Bone marrow (tissue), 2 donors: Measurements from ENCODE around the gene NETO2.
"Not testable (repeated sequence)": the region's sequence is repeated elsewhere in the genome, so short reads cannot be mapped to it uniquely, and the experiment has no call there.

Experiments
- DNase-seq, 2 donors: peaks; one replicate each; lab custom pipeline; 2025; lab: John Stamatoyannopoulos, UW

The NETO2 gene

DNA sequence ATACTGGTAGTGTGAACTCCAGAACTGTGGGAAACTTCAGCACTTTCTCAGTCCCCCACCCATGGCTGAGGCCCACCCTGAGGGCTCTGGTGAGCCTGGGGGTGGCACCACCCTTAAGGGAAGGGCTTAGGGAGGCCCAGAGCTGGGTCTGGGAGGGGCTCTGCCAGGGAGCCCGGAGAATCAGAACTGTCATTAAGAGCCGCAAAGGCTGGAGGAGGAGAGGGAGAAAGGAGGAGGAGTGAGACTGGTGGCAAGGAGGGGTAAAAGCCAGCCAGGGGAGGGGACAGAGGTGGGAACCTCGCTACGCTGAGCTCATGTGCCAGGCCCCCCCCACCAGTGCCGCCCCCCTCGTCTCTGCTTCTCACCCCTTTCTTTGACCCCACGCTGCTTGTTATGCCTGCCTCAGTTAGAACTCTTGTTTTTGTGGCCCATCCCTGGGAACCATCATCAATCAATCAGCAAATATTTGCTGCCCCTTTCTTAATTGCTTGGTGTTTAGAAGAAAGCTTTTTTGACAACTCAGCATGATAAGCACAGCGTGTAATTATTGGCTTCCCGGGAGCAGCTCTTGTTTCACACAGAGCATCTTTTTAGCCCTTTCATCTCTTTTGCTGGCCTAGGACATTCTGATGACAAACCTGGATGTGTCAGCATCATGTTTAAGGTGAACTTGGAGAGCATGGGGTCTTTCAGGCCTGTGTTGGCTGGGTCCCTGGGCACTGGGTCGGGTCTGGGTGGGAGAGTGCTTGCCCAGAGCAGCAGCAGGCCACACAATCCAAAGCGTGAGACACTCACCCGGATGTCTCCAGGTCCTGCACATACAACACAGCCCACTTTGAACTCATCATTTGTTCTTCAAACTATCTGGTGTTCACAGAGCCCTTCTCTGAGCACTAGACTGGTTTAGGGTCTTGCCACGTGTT, 77.7 kb downstream of the NETO2 start:
- DNase-seq: no peak

GRCh38 chr16:47064775-47065174, 79.0 kb downstream of the NETO2 start:
- no peak for DNase-seq

DNA sequence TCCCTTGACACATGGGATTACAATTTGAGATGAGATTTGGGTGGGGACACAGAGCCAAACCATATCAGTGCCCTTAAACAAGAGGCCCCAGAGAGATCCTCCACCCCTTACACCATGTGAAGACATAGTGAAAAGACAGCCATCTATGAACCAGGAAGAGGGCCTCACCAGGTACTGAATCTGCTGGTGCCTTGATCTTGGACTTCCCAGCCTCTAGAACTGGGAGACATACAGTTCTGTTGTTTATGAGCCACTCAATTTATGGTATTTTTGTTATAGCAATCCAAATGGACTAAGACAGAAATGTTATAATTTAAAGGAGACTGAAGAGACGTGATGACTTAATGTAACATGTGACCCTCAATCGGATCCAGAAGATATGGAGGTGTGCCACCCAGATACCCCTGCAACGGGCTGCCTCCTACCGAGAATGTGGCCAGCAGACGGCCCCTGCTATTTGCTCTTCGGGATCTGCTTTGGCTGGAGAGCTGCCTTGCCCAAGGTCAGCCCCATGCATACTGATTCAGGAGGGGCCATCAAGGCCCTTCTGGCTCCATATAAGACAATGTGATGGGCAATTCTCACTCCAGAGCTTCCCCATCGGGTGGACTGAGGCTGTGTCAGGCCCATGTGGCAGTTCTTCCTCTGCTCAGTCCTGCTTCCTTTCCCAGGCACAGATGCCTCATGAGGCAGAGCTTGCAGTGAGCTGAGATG, 80.6 kb downstream of the NETO2 start:
- DNase-seq: no peak

DNA sequence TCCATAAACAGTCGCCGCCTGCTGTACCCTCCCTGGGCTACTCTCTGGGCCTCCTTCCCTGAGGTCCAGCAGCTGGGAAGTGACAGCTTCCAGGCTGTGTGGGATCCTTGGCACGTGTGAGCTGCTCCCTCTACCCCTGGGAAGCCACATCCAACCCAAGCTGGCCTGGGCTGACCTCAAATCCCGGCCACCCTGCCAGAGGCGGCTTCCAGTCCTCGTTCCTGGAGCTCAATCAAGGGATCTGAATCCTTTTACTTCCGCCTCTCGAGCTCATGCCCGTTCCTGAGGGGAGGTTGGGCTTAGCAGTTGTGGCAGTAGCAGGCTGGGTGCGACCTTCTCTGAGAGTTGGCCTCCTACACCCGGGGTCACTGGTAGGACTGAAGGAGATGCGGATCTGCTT, 82.5 kb downstream of the NETO2 start:
- no peak for DNase-seq

GRCh38 chr16:47060596-47060995, 83.1 kb downstream of the NETO2 start:
- DNase-seq: no peak

- no peak for DNase-seq
These were observed 83.8 kb downstream of the NETO2 start for GRCh38 chr16:47059991-47060390.

GRCh38 chr16:47059130-47059529, 84.6 kb downstream of the NETO2 start:
- DNase-seq: not testable (repeated sequence)

GRCh38 chr16:47058295-47059086, 85.3 kb downstream of the NETO2 start:
- DNase-seq: no peak

DNA sequence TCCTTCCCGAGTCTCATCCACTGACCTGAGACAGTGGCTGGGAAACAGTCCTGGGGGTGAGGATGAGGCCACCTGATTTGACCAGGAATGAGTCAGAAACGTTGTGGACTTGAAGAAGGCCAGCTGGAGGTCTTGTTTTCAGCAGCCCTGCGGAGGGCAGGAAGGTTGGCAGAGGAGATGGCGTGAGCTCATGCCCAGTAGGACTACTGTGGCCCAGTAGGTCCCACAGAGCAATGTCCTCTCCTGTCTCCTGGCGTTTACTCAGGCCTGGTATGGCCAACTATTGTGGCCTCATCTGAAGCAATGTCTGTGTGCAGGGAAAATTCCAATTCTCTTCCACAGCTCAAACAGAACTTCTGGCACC, 86.1 kb downstream of the NETO2 start:
- no peak for DNase-seq

- no peak for DNase-seq
These were observed 86.8 kb downstream of the NETO2 start for GRCh38 chr16:47056688-47057629.

GRCh38 chr16:47056061-47056460, 87.7 kb downstream of the NETO2 start:
- not testable (repeated sequence) for DNase-seq

DNA sequence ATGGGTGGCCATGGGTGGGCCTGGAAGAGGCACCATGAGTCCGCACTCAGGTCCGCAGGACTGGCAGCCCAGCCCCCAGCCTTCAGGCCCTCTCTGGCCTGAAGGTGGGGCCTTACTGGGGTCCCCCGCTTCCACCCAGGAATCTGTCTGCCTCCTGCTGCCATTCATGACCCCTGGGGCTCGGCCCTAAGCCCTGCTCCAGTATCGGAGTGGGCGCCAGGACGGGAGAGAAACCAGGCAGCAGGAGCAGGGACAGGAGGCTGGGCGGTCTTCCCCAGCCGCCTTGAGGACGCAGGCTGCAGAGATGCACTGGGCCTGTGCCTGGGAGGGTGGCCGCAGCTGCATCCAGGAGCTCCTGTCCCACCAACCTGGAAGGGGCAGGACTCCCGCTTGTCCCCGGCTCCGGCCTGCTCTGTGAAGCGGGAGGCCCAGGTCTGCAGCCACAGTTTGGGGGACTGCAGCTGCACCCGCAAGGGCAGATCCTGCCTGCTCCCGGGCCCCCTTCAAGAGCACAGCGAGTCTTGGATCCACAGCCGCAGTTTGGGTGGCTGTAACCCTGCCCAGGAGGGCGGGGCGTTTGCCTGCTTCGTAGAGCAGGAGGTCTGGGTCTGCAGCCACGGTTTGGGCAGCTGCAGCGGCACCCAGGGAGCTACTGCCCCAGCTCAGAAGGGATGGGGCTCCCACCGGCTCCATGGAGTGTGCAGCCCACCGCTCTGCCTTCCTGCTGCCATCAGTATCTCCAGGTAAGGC, 88.4 kb downstream of the NETO2 start:
- no peak for DNase-seq

- DNase-seq: no peak
These were observed 89.4 kb downstream of the NETO2 start for GRCh38 chr16:47054306-47054705.

DNA sequence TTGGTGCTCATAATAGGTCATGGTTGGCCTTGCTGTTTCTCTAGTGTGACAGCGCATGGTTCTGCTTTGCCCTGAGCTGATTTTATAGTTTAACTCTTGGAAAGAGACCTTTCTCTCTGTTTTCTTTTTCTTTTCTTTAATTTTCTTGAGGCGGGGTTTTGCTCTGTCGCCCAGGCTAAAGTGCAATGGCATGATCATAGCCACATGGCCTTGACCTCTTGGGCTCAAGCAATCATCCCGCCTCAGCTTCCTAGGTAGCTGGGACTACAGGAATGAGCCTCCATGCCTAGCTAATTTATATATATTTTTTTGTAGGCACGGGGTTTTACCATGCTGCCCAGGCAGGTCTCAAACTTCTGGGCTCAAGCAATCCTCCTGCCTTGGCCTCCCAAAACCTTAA, 89.8 kb downstream of the NETO2 start:
- DNase-seq: no peak

DNA sequence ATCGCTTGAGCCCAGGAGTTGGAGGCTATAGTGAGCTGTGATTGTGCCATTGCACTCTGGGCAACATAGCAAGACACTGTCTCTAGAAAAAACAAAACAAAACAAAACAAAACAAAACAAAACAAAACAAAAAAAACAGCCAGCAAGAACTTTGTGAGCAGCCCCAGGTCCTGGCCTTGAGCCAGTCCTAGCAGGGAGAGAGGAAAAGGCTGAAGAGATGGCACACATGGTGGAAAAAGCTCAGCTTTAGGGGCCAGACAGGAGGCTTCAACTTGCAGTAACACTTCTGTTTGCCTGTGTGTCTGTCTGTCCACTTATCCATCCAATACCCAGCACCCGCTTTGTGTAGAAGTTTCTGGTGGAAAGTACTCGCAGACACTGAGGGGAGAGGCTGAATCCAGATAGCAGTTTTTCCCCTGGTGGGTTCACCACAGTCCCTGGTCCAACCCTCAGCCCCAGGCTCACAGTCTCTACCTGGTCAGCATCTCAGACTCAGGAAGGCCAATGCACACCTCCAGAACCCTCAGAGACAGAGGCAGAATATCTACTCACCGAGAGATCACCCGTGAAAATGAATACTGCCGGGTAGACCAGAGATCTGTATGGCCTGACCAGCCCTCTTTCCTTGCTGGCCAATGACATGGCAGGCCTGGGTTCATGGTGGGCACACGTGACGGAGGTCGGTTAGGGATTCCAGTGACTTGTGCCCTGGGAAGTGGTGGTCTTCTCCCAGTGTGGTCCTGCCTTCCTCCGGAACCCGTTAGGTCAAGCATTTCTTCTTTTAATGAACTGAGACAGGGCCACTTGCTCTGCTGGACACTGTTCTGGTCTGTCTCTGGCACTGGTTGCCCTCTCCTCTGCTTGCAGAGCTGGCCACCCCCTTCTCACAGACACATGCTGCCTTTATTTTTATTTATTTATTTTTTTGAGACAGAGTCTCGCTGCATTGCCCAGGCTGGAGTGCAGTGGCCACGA, 90.8 kb downstream of the NETO2 start:
- DNase-seq: no peak

DNA sequence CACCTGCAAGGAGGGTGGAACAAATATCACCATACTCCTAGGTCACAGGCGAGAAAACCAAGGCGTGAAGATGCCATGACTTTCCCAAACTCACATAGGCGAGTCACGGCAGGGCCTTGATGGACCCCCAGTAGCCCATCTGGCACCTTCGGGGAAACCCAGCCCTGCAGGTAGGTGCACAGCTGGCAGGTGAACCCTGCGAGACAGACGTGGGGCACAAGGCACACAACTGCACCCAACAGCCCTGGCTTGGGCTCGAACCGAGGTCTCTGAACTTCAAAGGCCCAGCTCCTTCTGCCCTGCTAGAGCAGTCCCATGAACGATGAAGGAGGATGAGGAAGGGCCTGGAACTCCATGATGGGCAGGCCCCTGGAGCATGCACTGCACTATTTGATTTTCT, 92.7 kb downstream of the NETO2 start:
- DNase-seq: no peak

- DNase-seq: no peak
These were observed 93.7 kb downstream of the NETO2 start for GRCh38 chr16:47049901-47050583.

DNA sequence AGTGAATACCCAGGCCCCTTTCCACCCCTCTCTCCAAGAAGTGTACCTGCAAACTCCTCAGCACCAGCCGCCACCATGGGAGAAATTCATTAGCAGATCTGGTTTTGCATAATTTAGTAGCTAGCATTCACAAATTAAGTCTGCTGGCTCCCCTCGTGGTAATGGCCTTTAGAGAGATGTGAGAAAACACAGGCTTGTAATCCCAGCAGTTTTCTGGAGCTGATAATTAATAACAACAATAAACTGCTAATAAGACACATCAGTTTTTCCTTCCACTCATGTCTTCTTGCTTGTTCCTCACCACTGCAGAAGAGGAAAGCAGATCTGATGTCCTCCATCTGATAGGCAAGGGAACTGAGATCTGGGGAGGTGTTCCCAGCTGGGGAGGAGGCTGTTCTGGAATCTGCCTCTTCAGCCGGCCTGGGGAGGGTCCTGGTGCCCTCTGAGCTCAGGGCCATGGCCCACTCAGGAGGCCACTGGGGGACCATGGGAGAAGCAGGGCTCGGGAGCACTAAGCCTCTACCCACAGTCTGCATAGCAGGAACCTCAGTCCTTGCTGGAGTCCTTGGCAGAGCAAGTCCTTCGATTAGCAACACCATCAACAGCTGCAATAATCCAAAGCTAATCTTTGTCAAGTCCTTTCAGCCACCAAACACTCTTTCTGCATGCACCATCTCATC, 96.1 kb downstream of the NETO2 start:
- DNase-seq: no peak
